ENCODE measurements around the gene DERA.

GRCh38 chr12:16076970-16077522 is 165.9 kb downstream of the DERA start:
- no peak for TF ChIP-seq CTCF (IDR thresholded peaks at IDR 0.05; ENCODE audit: poor library complexity)
- no peak for TF ChIP-seq EZH2phosphoT487 (IDR thresholded peaks at IDR 0.05; ENCODE audit: low read depth, severe bottlenecking, unreplicated experiment)
- TF ChIP-seq EZH2 (IDR thresholded peaks at IDR 0.05; ENCODE audit: borderline replicate concordance) = no peak

All from hepatocyte (in vitro differentiated cells).